Prostate gland (tissue), 2 donors: ENCODE data around the gene ARHGAP5. TPM values are rescaled to one million over a fixed set of nuclear protein-coding genes. Genes with fewer than 3 reads are reported as not detected.

Experiments
- DNase-seq: peaks from one replicate; pipeline ENCODE4 v3.0.0-alpha.2; 2019; ENCODE audit warnings: low spot score
- H3K27ac ChIP-seq, 2 donors: fragments of 200-600 bp; sonication (generic); 2 replicates each; pipeline ENCODE4 v1.5.1; 2017 to 2019
- H3K27me3 ChIP-seq: fragments of 200-600 bp; sonication (generic); replicated peaks from 2 replicates; pipeline ENCODE4 v1.5.1; 2019; ENCODE audit not compliant: insufficient read depth
- H3K36me3 ChIP-seq, 2 donors: fragments of 200-600 bp; sonication (generic); 1 replicate in 1 of 2; 2 replicates in 1 of 2; pipeline versions ENCODE4 v1.5.1 to v1.8.1; 2017 to 2019
- H3K4me1 ChIP-seq: fragments of 200-600 bp; sonication (generic); replicated peaks from 2 replicates; pipeline ENCODE4 v1.5.1; 2019
- H3K4me3 ChIP-seq, 2 donors: fragments of 200-600 bp; sonication (generic); 2 replicates each; pipeline ENCODE4 v1.5.1; 2017 to 2019
- H3K9me3 ChIP-seq: fragments of 200-600 bp; sonication (generic); 2 replicates; pipeline ENCODE4 v1.5.1; 2017
- POLR2A ChIP-seq: fragments of 450-650 bp; IDR thresholded peaks from one replicate; pipeline ENCODE4 v1.6.1; 2016; ENCODE audit warnings: antibody characterized with exemption, mild to moderate bottlenecking
- POLR2AphosphoS5 ChIP-seq: sonication (generic); formaldehyde crosslinking; IDR thresholded peaks from one replicate; pipeline ENCODE4 v1.6.1; 2017; ENCODE audit warnings: antibody characterized with exemption
- WGBS: methylation state at CpG from one replicate; pipeline ENCODE4 v1.1.5; 2018; 5-methylcytosine and 5-hydroxymethylcytosine counted together
- intact Hi-C: fragments of 100-400 bp; cut with DNase I; formaldehyde crosslinking; loops from one replicate; pipeline ENCODE4 v1.14.2; 2022
- total RNA-seq, 2 donors: library from RNA; depleted of rRNA; stranded (reverse); fragments of >200 nt; gene quantifications; one replicate each; pipeline ENCODE4 v1.1.0, GENCODE V29; 2016
- TF ChIP-seq, protein P1 (sequence below), 4 experiments: fragments of 200-600 bp in 2 of 4; fragments of 450-650 bp in 2 of 4; sonication (generic) in 2 of 4; IDR thresholded peaks; 1 replicate in 3 of 4; 2 replicates in 1 of 4; pipeline ENCODE4 v1.5.1; 2016 to 2019; ENCODE audit warnings: antibody characterized with exemption in 4 of 4, mild to moderate bottlenecking in 2 of 4, moderate library complexity in 2 of 4

The ARHGAP5 gene
- total RNA-seq, 2 donors from 2014 or later: 83.3 to 112 TPM

DNA sequence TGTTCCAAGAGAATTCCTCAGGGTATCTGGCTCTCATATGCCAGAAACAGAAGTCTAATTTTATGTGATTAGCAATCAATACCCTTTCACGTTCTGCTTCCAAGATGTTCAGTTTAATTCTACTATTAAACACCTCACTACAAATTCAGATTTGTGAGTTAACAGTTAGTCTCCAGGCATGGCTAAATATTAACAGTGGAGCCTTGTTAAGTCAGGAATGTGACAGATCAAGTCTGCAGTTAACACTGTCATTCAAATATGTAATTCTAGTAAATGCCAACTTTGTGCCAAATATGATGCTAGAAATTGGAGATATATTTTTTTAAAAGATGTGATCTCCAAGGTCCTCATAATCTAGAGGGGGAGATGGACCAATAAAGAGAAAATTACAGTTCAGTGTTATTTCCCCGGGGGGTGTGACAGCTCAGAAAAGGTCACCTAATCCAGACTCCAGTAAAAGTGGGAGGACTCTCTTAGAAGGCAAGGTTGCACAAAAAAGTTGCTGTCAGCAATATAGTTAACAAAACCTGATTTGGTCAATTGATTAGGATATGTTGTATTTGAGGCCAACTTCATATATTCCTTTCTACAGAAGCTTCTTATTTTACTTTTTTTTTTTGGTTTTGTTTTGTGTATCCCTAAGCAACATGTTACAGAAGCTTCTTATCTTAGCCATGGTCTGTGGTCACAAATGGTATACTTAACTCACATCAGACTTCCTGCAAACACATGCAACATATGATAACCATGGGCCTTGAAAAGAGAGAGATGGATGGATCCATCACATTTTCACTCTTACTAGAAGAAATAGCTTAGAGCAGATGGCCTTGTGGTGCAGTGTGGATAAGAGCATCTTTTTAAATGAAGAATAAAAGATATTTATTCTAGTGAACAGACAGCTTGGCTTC lies 106.3 kb downstream of the ARHGAP5 start:
- Histone ChIP-seq H3K9me3 (no peaks in the 10 kb centered on the region), H3K27me3 (no peaks in the 10 kb centered on the region), H3K27ac (no peak overlapping the region), H3K4me3 (no peak overlapping the region), H3K36me3 (no peaks in the 10 kb centered on the region), H3K4me1 (no peaks in the 10 kb centered on the region)
- intact Hi-C loops: no loop called here
- DNase-seq: no peak
- TF ChIP-seq POLR2AphosphoS5 (no peak), POLR2A (no peak)
- TF ChIP-seq, protein P1, sequence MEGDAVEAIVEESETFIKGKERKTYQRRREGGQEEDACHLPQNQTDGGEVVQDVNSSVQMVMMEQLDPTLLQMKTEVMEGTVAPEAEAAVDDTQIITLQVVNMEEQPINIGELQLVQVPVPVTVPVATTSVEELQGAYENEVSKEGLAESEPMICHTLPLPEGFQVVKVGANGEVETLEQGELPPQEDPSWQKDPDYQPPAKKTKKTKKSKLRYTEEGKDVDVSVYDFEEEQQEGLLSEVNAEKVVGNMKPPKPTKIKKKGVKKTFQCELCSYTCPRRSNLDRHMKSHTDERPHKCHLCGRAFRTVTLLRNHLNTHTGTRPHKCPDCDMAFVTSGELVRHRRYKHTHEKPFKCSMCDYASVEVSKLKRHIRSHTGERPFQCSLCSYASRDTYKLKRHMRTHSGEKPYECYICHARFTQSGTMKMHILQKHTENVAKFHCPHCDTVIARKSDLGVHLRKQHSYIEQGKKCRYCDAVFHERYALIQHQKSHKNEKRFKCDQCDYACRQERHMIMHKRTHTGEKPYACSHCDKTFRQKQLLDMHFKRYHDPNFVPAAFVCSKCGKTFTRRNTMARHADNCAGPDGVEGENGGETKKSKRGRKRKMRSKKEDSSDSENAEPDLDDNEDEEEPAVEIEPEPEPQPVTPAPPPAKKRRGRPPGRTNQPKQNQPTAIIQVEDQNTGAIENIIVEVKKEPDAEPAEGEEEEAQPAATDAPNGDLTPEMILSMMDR (IDR thresholded peaks at IDR 0.05): no peak
- WGBS: 42% methylated on average over 2 of the region's 2 CpGs

DNA sequence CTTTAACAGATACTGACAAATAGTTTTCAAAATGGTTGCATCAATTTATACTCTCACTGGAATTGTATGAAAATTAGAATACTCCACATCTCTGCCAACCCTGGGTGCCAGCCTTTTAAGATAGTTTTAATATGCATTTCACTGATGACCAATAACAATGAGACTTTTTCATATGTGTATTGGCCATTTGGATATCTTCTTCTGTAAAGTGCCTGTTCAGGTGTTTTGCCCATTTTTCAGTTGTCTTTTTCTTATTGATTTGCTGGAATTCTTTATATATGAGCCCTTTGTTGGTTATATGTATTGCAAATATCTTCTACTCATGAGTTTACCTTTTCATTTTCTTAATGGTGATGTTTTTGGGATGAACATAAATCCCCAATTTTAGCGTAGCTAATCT lies 108.0 kb downstream of the ARHGAP5 start:
- H3K4me3 ChIP-seq: no peak overlapping the region
- H3K4me1 ChIP-seq: no peaks in the 10 kb centered on the region
- H3K36me3 ChIP-seq: no peaks in the 10 kb centered on the region
- no peaks in the 10 kb centered on the region for H3K9me3 ChIP-seq
- no peak for DNase-seq
- WGBS: 100% methylated on average over 1 of the region's 1 CpG
- intact Hi-C loops: no loop called here
- TF ChIP-seq POLR2A: no peak
- TF ChIP-seq, protein P1 (IDR thresholded peaks at IDR 0.05): no peak
- TF ChIP-seq POLR2AphosphoS5: no peak
- H3K27me3 ChIP-seq: no peaks in the 10 kb centered on the region
- no peak overlapping the region for H3K27ac ChIP-seq

DNA sequence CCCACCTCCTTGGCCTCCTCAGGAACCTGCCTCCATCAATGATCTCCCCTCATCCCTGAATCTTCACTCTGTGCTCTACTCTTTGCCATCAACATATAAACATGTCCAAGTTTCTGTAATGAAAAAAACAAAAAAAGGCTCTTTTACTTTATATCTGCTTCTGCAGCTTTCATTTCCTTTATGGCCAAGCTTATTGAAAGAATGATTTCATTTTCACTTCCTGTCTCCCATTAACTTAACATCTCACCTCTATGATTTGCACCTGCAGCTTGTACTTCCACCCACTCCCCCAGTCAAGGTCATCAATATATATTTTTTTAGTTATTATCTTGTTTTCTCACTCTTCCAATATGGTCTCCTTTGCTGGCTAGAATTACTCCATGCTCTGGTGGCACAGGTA lies 109.1 kb downstream of the ARHGAP5 start:
- no peak for DNase-seq
- no peaks in the 10 kb centered on the region for H3K4me1 ChIP-seq
- no peak overlapping the region for H3K4me3 ChIP-seq
- H3K36me3 ChIP-seq: no peaks in the 10 kb centered on the region
- H3K27ac ChIP-seq: no peak overlapping the region
- no peaks in the 10 kb centered on the region for H3K27me3 ChIP-seq
- intact Hi-C loops: no loop called here
- TF ChIP-seq, protein P1 (IDR thresholded peaks at IDR 0.05): no peak
- TF ChIP-seq POLR2A: no peak
- TF ChIP-seq POLR2AphosphoS5: no peak
- no peaks in the 10 kb centered on the region for H3K9me3 ChIP-seq

DNA sequence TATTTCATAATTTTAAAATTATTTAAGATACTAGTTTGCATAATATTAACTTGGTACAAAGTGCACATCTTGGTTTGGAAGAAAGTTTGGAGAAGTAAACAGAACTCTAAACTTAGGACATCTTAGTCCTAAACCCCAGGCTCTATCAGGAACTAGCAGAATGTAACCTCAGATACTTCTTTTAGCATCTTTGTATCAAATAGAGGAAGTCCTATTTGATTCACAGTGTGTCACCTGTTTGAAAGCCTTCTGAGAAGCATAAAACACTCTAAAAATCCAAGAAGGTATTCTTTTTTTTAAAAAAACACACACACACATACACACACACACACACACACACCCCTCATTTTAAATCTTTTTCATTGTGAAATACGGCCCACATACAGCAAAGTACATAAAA lies 112.7 kb downstream of the ARHGAP5 start:
- intact Hi-C loops: no loop called here
- no peaks in the 10 kb centered on the region for H3K27me3 ChIP-seq
- WGBS: 64% methylated on average over 1 of the region's 1 CpG
- no peaks in the 10 kb centered on the region for H3K9me3 ChIP-seq
- no peak overlapping the region for H3K27ac ChIP-seq
- DNase-seq: no peak
- no peak overlapping the region for H3K4me3 ChIP-seq
- H3K4me1 ChIP-seq: no peaks in the 10 kb centered on the region
- H3K36me3 ChIP-seq: no peaks in the 10 kb centered on the region
- no peak for TF ChIP-seq POLR2AphosphoS5
- TF ChIP-seq POLR2A: no peak
- TF ChIP-seq, protein P1 (IDR thresholded peaks at IDR 0.05): no peak

DNA sequence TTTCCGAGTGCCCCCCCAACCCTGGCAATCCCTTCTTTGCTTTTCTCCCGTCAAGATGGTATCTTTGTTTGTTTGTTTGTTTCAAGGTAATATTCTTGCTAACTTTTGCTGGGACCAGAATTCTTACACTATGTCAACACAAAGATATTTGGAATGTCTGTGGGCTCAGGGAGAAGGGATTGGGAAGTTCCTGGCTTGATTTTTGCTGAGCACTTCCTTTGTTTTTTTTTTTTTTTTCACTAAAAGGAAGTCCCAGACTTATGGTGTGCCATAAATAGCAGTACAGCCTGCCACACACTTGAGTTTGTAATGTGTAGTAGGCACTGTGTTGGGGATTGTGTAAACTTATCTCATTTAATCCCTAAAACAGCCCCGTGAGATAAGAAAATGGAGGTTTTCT lies 113.6 kb downstream of the ARHGAP5 start:
- Histone ChIP-seq H3K9me3 (no peaks in the 10 kb centered on the region), H3K4me3 (no peak overlapping the region), H3K36me3 (no peaks in the 10 kb centered on the region), H3K27ac (no peak overlapping the region), H3K4me1 (no peaks in the 10 kb centered on the region), H3K27me3 (no peaks in the 10 kb centered on the region)
- no peak for DNase-seq
- WGBS: 66% methylated on average over 3 of the region's 3 CpGs
- intact Hi-C loops: no loop called here
- TF ChIP-seq POLR2A: no peak
- TF ChIP-seq POLR2AphosphoS5: no peak
- TF ChIP-seq, protein P1 (IDR thresholded peaks at IDR 0.05): no peak
